Stimulated activated CD8-positive, alpha-beta memory T cell treated with anti-CD3 and anti-CD28 coated beads, Interleukin-12 subunit alpha, Interleukin-12 subunit beta, amount 100 ng/mL, for 4 hours (primary cell): ENCODE results near the gene GSTK1.
"Not testable (repeated sequence)": the region's sequence is repeated elsewhere in the genome, so short reads cannot be mapped to it uniquely, and the experiment has no call there.

ENCODE experiments used
- DNase-seq: peaks from one replicate; pipeline ENCODE4 v3.0.0-alpha.2; 2020; ENCODE audit warnings: low read depth

Gene GSTK1

GRCh38 chr7:143272871-143273270 lies 9.6 kb downstream of the GSTK1 start:
- DNase-seq, result no peak

GRCh38 chr7:143279186-143280098 lies 16.2 kb downstream of the GSTK1 start:
- no peak for DNase-seq

- no peak for DNase-seq
These were observed 16.9 kb downstream of the GSTK1 start for GRCh38 chr7:143280160-143280559.

- DNase-seq, result no peak
These were observed 17.3 kb downstream of the GSTK1 start for GRCh38 chr7:143280566-143280965.

- no peak for DNase-seq
These were observed 18.3 kb downstream of the GSTK1 start for GRCh38 chr7:143281529-143281928.

- no peak for DNase-seq
These were observed 18.9 kb downstream of the GSTK1 start for GRCh38 chr7:143282124-143282523.

- DNase-seq, result no peak
These were observed 20.1 kb downstream of the GSTK1 start for GRCh38 chr7:143283381-143283780.

- no peak for DNase-seq
These were observed 21.6 kb downstream of the GSTK1 start, which contains the start of gene TMEM139 for GRCh38 chr7:143284591-143285469. Gene TMEM139, plus strand, starts transcription at chr7:143284958. Its CDS starts 1,000 bp downstream, at chr7:143285958.

GRCh38 chr7:143285470-143285778 lies 22.2 kb downstream of the GSTK1 start:
- DNase-seq, result no peak

- no peak for DNase-seq
These were observed 22.7 kb downstream of the GSTK1 start for GRCh38 chr7:143285806-143286521.

- no peak for DNase-seq
These were observed 23.3 kb downstream of the GSTK1 start for GRCh38 chr7:143286522-143286890.

- no peak for DNase-seq
These were observed 24.2 kb downstream of the GSTK1 start for GRCh38 chr7:143287339-143287934.

GRCh38 chr7:143287935-143288826 lies 24.9 kb downstream of the GSTK1 start, which contains the start of gene CASP2:
Gene CASP2, plus strand, starts transcription at chr7:143288351. Its CDS starts 105 bp downstream, at chr7:143288456.
- peak; percentile 99 for DNase-seq

- no peak for DNase-seq
These were observed 25.6 kb downstream of the GSTK1 start for GRCh38 chr7:143288836-143289235.

GRCh38 chr7:143289421-143289820 lies 26.2 kb downstream of the GSTK1 start:
- no peak for DNase-seq

GRCh38 chr7:143289888-143290287 lies 26.6 kb downstream of the GSTK1 start:
- DNase-seq, result not testable (repeated sequence)

GRCh38 chr7:143290293-143290692 lies 27.1 kb downstream of the GSTK1 start:
- DNase-seq, result no peak

- no peak for DNase-seq
These were observed 29.6 kb downstream of the GSTK1 start for GRCh38 chr7:143292876-143293275.

GRCh38 chr7:143295870-143296269 lies 32.6 kb downstream of the GSTK1 start:
- no peak for DNase-seq

- DNase-seq, result no peak
These were observed 33.4 kb downstream of the GSTK1 start for GRCh38 chr7:143296686-143297085.

- no peak for DNase-seq
These were observed 36.1 kb downstream of the GSTK1 start for GRCh38 chr7:143299346-143299745.
